Measurements from ENCODE around the gene SECISBP2.
"Not testable (repeated sequence)": the region's sequence is repeated elsewhere in the genome, so short reads cannot be mapped to it uniquely, and the experiment has no call there.

The SECISBP2 gene

GRCh38 chr9:89278997-89279739 lies 39.1 kb upstream of the SECISBP2 start:
- Histone ChIP-seq H3K27ac (no peak overlapping the region), H4K20me1 (no peaks in the 10 kb centered on the region), H3K4me3 (no peak overlapping the region), H3K36me3 (peaks cover 0 to 6% (median 0%) of the 10 kb centered on the region in 11 experiments; a peak in 3 of 22 replicates), H3K4me2 (peak overlapping the region in 9 of 11 experiments; percentile 8 to 53 (median 41); a peak in 14 of 22 replicates), H3K27me3 (peaks cover 10 to 25% (median 20%) of the 10 kb centered on the region in 11 experiments; a peak in 20 of 22 replicates), H3K4me1 (peaks cover 0 to 20% (median 11%) of the 10 kb centered on the region in 10 experiments; a peak in 15 of 20 replicates), H3K9ac (no peak overlapping the region), H3K9me3 (replicated peaks in 1 of 11) (peaks cover 23 to 38% (median 28%) of the 10 kb centered on the region in 11 experiments)
- TF ChIP-seq Cebpa-rat (IDR thresholded peaks at IDR 0.05) = no peak

GRCh38 chr9:89281106-89281505 lies 37.2 kb upstream of the SECISBP2 start:
- H3K27ac ChIP-seq = no peak overlapping the region
- no peaks in the 10 kb centered on the region for H4K20me1 ChIP-seq
- H3K36me3 ChIP-seq = no peaks in the 10 kb centered on the region
- peaks cover 10 to 25% (median 20%) of the 10 kb centered on the region in 11 experiments; a peak in 20 of 22 replicates for H3K27me3 ChIP-seq
- H3K4me1 ChIP-seq = peaks cover 0 to 20% (median 11%) of the 10 kb centered on the region in 10 experiments; a peak in 15 of 20 replicates
- no peak for TF ChIP-seq Cebpa-rat (IDR thresholded peaks at IDR 0.05)
- H3K9me3 ChIP-seq (replicated peaks in 1 of 11) = peaks cover 3 to 19% (median 9%) of the 10 kb centered on the region in 11 experiments
- no peak overlapping the region for H3K4me3 ChIP-seq
- no peak overlapping the region for H3K9ac ChIP-seq
- H3K4me2 ChIP-seq = no peak overlapping the region

GRCh38 chr9:89282248-89282968 lies 35.9 kb upstream of the SECISBP2 start:
- Histone ChIP-seq H3K27me3 (peaks cover 10 to 25% (median 20%) of the 10 kb centered on the region in 11 experiments; a peak in 20 of 22 replicates), H3K9ac (0 out of 22 replicates have a peak overlapping the region, but pooled peaks of 1 of the 11 experiments have one; percentile 18), H3K4me3 (peak overlapping the region in 9 of 10 experiments; percentile 17 to 56 (median 34); a peak in 11 of 20 replicates), H3K4me1 (peaks cover 0 to 20% (median 11%) of the 10 kb centered on the region in 10 experiments; a peak in 15 of 20 replicates), H3K4me2 (peak overlapping the region; percentile 49 to 70 (median 63))
- H3K27ac ChIP-seq; H4K20me1 ChIP-seq; H3K9me3 ChIP-seq (replicated peaks in 1 of 11); H3K36me3 ChIP-seq: not testable (repeated sequence)

- no peaks in the 10 kb centered on the region for H3K36me3 ChIP-seq
- H3K4me3 ChIP-seq = no peak overlapping the region
- no peak overlapping the region for H3K27ac ChIP-seq
- peaks cover 10 to 25% (median 20%) of the 10 kb centered on the region in 11 experiments; a peak in 20 of 22 replicates for H3K27me3 ChIP-seq
- TF ChIP-seq Cebpa-rat (IDR thresholded peaks at IDR 0.05) = no peak
- no peaks in the 10 kb centered on the region for H4K20me1 ChIP-seq
- no peak overlapping the region for H3K9ac ChIP-seq
- peaks cover 0 to 9% (median 0%) of the 10 kb centered on the region in 11 experiments; a peak in 3 of 22 replicates for H3K9me3 ChIP-seq (replicated peaks in 1 of 11)
- no peak overlapping the region for H3K4me2 ChIP-seq
- peaks cover 0 to 14% (median 5%) of the 10 kb centered on the region in 10 experiments; a peak in 15 of 20 replicates for H3K4me1 ChIP-seq
Measured at GRCh38 chr9:89284076-89284475, 34.2 kb upstream of the SECISBP2 start.

GRCh38 chr9:89291741-89292140 lies 26.6 kb upstream of the SECISBP2 start:
- peaks cover 0 to 6% (median 0%) of the 10 kb centered on the region in 11 experiments; a peak in 1 of 22 replicates for H3K36me3 ChIP-seq
- H3K27ac ChIP-seq = no peak overlapping the region
- no peaks in the 10 kb centered on the region for H3K27me3 ChIP-seq
- H3K4me3 ChIP-seq = no peak overlapping the region
- no peak for TF ChIP-seq Cebpa-rat (IDR thresholded peaks at IDR 0.05)
- no peaks in the 10 kb centered on the region for H4K20me1 ChIP-seq
- no peaks in the 10 kb centered on the region for H3K4me1 ChIP-seq
- peaks cover 10 to 23% (median 15%) of the 10 kb centered on the region in 11 experiments for H3K9me3 ChIP-seq (replicated peaks in 1 of 11)
- H3K4me2 ChIP-seq = no peak overlapping the region
- no peak overlapping the region for H3K9ac ChIP-seq

- Histone ChIP-seq H3K36me3 (peaks cover 0 to 6% (median 0%) of the 10 kb centered on the region in 11 experiments; a peak in 1 of 22 replicates), H3K4me2 (no peak overlapping the region), H3K9ac (no peak overlapping the region), H3K27me3 (no peaks in the 10 kb centered on the region), H4K20me1 (no peaks in the 10 kb centered on the region), H3K27ac (no peak overlapping the region), H3K4me3 (no peak overlapping the region), H3K9me3 (replicated peaks in 1 of 11) (peaks cover 10 to 23% (median 15%) of the 10 kb centered on the region in 11 experiments), H3K4me1 (no peaks in the 10 kb centered on the region)
- no peak for TF ChIP-seq Cebpa-rat (IDR thresholded peaks at IDR 0.05)
Measured at GRCh38 chr9:89293014-89293413, 25.3 kb upstream of the SECISBP2 start.

- TF ChIP-seq Cebpa-rat (IDR thresholded peaks at IDR 0.05) = no peak
- Histone ChIP-seq H3K4me3 (no peak overlapping the region), H4K20me1 (no peaks in the 10 kb centered on the region), H3K36me3 (peaks cover 0 to 6% (median 0%) of the 10 kb centered on the region in 11 experiments; a peak in 1 of 22 replicates), H3K27ac (no peak overlapping the region), H3K27me3 (no peaks in the 10 kb centered on the region), H3K4me2 (no peak overlapping the region), H3K9ac (no peak overlapping the region), H3K4me1 (no peaks in the 10 kb centered on the region), H3K9me3 (replicated peaks in 1 of 11) (peaks cover 10 to 23% (median 15%) of the 10 kb centered on the region in 11 experiments)
Measured at GRCh38 chr9:89295400-89295799, 22.9 kb upstream of the SECISBP2 start.

- H3K9ac ChIP-seq; H3K27me3 ChIP-seq; H3K4me3 ChIP-seq; H3K27ac ChIP-seq; H3K9me3 ChIP-seq (replicated peaks in 1 of 11); H3K4me1 ChIP-seq; H3K36me3 ChIP-seq; H3K4me2 ChIP-seq; H4K20me1 ChIP-seq: not testable (repeated sequence)
Measured at GRCh38 chr9:89301996-89302395, 16.3 kb upstream of the SECISBP2 start.

Data from BLaER1 treated with 17β-estradiol and CSF1 and Interleukin-3, amounts not matched to agents 10 nM and 100 nM (cell line).